GM18870 (cell line): ENCODE results near the gene OR6N1.

Source experiments
- ATAC-seq: cut with Tn5 transposase; IDR thresholded peaks from one replicate; pipeline ENCODE4 v1.9.1; 2021; ENCODE audit warnings: moderate library complexity; ENCODE audit not compliant: unreplicated experiment

OR6N1 gene

DNA sequence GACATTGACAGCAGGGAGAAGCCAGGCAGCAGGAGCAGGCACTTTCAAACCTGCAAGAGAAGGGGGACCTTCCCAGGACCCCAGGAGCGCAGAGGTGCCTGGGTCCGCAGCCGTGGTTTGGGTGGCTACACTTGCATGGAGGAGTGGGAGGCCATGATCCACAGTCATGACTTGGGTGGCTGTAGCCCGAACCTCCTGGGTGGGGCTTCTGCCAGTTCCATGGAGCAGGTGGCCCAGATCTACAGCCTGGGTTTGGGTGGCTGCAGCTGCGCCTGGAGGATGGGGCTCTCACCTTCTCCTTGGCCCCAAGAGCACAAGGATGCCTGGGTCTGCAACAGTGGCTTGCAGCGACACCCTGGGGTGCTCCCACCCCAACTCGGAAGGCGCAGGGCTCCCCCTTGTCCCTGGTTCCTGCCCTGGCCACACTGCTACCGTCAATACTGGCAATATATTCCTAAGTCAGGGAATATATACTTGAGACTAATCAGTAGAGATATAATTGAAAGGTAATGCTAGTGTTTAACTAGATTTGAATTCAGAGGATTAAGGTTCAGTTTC lies 19.8 kb downstream of the OR6N1 start:
- no peak for ATAC-seq

DNA sequence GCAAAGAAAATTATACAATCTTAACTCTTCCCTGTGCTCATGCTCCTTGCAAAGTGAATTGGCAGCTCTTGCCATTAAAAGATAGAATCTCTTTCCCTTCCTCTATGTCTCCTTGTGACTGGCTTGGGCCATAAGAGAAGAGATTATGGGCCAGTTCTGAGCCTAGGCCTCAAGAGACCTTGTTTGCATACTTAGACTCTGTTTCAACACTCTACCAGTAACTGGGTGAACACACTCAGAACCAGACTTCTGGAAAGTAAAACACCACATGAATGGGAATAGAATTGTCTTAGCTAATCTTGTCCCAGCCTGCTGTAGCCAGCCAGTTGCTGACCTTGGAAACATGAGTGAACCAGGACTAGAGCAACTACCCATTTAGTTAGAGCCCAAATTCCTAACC lies 36.1 kb downstream of the OR6N1 start:
- ATAC-seq: no peak

DNA sequence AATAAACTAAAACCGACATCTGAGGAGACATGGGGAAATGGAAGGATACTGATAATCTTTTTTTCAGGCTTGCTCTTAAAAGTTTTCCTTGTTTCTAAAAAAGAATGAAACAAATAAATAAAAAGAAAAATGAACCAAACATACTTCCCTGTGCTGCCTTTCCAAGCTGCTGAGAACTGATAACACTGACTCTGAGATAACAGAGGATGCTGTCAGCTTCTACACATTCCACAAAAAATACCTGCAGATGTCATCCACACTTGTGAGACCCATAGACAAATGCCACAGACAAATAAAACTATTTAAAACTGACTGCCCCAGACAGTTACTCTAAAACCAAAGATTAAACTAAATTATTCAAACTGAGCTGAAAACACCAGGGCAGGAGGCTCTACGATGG lies 39.5 kb downstream of the OR6N1 start:
- no peak for ATAC-seq

DNA sequence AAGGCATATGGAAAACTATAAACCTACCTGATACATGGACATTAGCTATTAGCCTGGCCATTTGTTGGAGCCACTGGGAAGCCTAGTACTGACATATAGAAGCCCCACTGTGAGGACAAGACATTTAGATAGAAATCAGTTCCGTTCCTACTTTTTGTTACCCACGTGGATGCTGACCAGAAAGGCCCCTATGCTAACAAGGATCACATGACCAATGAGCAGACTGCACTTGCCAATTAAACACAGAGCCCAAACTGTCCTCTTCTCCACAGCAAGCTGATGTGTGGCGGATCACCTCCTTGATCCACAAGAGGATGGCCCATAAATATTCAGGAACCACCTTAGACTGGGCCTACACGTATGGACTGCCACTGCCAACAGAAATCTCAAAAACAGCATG lies 40.3 kb downstream of the OR6N1 start:
- no peak for ATAC-seq

DNA sequence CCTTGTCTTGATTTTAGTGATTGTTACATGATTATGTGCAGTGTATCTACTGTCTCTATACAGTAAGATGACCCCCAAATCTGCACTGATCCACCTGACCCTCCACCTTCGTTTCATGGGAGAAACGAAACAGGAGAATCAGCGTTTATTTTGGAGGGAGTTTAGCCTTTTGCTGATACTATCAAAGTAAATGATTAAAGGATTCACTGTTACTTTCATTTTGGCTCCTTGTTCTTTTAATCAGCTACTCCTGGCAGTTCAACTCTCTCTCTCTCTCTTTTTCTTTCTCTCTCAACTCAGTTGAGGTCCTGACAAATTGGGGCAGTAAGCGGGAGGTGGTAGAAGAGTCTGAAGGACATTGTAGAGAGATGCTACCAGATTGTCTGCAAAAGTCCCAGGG lies 41.5 kb downstream of the OR6N1 start:
- no peak for ATAC-seq

DNA sequence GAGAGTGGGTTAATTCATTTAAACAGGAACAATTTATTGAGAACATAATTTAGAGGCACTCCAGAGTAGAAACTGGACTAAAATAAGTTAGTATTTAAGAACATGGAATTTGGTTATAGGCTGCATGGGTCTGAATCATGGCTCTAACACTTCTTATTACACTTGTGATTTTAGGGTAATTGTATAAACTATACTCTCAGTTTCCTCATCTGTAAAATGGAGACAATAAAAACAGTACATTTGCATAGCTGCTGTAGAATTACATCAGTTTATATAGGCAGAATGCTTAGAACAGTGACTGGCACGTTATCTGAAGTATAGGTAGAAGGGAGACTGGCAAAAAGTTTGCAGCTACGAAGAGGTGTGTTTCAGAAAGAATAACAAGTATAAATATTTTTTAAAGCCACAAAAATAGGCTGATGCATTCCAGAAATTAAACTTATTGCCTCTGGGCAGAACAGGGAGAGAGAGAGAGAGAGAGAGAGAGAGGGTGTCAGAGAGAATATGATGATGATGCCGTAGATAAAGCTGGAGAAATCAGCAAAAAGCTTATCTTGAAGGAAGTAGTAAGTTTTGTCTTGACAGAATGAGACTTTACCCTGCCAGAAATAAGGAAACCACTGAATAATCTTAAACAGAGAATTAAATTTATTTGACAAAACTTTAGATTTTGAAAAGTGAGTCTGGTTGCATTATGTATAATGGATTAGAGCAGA lies 43.3 kb downstream of the OR6N1 start:
- no peak for ATAC-seq

DNA sequence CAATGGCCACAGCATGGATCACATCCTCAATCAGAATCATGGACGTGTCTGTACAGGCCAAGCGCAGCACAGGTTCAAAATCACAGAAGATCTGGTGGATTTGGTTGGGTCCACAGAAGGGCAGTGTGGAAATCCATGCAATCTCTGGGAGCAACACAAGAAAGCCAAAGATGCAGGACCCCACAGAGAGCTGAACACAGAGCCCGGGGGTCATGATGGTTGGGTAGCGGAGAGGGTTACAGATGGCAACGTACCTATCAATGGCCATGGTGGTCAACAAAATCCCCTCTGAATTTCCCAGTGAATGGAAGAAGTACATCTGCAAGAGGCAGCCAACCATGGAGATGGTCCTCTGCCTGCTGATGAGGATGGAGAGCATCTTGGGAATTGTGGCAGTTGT lies 47.6 kb downstream of the OR6N1 start:
- ATAC-seq: no peak

DNA sequence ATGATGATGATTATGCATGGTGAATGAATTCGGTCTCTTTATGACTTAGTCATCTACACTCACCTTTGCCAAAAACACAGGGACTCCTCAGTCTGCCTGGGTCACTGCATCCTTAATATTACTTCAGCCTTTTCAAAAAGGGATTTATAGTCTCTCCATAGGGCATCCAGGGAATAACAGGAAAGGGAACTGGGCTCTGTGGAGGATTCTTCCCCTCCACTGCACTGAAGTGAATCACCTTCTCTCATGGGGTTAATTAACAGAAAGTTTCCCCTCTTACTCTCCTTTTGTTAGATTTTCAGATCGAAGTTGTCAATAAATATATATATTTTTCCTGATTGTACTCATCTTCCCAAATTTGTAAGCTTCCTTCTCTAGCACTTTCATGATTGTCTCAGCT lies 51.4 kb downstream of the OR6N1 start, which contains the start of gene OR6K3:
Gene OR6K3 (minus strand): TSS at position 101 of the 400 bp plus-strand sequence. CDS start 2,605 bp downstream, outside the sequence.
- no peak for ATAC-seq

DNA sequence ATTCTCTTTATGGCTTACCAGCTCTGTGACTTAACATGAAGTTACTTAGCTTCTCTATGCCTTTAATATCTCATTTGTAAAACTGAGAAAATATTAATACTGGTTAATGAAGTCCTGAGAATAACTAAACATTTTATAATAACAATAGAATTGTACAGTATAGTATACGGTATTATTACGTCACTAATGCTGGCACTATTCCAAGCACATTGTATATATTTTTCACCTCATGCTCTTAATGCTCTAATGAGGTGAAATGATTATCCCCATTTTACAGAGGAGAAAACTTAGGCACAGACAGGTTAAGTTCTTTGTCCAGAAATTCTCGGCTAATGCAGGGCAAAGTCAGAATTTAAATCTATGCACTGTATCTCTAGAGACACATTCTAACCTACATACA lies 52.3 kb downstream of the OR6N1 start:
- no peak for ATAC-seq

DNA sequence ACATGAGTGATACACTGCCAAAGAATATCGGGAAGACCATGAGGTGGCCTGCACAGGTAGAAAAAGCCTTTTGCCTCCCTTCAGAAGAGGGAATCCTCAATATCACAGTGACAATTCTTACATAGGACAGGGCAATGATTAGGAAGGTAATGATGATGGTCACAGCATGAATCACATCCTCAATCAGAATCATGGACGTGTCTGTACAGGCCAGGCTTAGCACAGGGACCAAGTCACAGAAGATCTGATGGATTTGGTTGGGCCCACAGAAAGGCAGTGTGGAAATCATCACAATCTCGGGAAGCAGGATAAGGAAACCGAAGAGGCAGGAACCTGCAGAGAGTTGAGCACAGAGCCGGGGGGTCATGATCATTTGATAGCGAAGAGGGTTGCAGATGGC lies 54.7 kb downstream of the OR6N1 start:
- ATAC-seq: no peak

DNA sequence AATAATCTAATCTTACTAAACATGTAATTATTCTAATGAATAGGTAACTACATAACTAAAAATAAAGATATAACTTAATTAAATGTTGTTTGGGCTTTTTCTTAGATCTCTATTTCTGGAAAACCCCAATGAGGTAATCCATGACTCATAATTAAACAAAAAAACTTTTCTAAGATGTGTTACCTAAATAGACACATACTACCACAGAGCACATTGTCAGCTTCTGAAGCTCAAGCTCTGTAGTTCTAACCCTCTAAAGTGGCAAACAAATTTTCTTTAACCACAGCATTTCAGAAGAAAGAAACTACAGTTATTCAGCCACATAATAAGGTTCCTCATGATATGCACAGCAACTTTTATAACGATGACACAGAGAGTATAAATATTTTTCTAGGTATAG lies 55.7 kb downstream of the OR6N1 start:
- peak; percentile 58 for ATAC-seq

DNA sequence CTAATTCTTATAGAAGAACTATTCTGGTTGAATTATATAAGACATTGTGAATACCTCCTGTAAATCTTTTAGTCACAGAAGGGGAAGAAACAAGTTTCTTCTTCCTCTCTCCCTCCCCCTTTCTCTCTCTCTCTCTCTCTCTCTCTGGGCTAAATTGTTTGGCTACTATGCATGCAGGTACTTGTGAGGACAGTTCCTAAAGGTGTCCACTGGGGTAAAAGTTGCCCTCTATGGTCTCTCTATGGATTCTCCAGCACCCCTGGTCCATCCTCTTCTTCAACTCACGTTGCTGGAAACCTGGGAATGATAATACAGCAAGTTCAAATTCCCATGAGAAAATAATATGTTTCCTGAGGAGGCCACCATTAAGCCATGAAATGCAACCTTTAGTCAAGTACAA lies 57.2 kb downstream of the OR6N1 start:
- ATAC-seq: no peak
